Measurements from ENCODE around the gene NOX4.
"Not testable (repeated sequence)": the region's sequence is repeated elsewhere in the genome, so short reads cannot be mapped to it uniquely, and the experiment has no call there.

Gene NOX4

DNA sequence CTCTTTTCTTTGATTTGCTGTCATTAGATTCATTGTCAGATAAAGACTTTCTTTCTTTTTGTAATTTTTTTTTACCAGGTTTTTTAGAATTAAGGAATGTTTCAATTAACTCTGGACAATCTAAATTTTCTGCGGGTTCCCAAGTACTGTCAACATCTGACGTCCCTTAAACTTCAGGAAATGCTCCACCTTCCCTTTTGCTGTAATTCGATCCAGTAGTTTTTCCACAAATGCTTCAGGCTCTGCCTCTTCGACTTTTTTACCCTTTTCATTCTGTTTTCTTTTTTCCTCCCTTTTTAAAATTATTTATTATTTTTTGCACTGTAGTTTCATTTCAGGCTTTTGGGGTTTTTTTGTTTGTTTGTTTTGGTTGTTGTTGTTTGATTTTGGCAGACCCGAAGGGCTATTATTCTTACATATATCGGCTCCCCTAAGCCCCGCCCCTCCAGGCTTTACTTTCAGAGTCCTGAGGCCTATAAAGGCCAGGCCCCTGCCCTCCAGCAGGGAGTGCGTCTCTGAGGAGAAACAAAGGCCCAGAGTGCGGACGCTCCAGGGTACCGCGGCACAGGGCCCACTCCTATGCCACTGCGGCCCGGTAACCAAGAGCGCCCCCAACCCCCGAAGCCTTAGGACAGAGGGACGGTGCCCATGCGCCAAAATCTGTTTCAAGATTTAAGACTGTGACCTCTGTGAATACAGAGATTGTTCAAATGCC lies 197.1 kb downstream of the NOX4 start:
- no peak for DNase-seq

DNA sequence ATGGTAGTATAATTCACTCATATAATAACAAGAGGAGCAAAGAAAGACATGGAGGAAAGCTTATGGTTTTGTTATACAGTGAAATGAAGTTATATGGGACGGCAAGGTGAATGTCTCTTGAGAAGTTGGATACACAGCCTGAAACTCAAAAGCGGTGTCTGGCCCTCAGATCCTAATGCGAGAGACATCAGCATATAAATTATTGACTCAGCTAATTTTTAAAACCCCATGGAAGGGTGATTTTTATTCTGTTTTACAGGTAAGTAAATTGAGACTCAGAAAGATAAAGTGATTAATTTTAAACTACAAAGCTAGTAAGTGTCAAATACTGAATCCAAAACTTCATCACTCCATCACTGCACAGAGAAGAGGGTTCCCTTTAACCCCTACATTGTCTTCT lies 203.2 kb downstream of the NOX4 start:
- DNase-seq: not testable (repeated sequence)

DNA sequence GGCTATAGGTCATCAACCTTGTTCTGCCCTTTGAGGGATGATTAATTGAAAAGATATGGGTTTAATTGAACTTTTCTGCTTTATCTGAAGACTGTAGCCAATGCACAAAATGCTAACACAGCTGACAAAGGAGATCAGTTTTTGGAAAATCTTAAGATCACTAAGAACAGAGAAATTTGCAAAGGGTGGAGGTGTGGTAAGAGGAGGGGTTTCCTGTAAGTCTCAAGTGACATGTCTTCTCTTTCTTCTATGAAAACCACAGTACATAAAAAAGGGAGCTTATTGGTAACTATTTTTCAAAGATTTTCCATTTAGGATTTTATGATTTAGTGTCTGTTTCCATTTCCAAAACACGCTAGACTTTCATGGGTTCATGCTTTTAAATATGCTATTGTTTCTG lies 204.6 kb downstream of the NOX4 start:
- not testable (repeated sequence) for DNase-seq

DNA sequence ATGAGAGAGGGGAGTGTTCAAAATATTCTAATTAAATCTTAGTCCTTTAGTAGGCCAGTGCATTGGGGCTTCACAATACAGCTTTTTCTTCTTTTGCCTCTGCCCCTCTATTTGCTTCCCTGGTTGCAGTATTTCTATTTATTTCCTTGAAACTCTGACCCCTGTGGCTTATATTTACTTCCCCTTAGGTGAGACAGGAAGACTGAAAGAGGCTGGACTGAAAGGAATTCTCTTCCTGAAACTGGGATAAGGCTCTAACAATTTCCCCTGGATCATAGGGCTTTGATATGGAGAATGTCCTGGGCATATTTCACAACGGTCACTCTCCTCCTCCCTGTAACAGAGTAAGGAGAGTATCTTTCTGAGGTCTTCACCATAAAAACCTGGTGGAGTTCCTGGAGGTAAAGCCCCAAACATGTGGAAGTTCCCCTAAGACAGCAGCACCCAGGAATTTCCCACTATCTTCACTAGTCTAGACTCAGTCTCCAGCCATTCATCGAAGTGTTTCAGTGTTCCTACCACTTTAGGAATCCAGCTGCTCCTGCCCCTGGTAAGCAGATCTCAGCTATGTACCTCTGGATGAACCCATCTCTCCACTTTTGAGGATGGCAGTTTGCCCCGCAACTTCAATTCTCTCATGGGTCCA lies 210.0 kb downstream of the NOX4 start:
- DNase-seq: not testable (repeated sequence)

DNA sequence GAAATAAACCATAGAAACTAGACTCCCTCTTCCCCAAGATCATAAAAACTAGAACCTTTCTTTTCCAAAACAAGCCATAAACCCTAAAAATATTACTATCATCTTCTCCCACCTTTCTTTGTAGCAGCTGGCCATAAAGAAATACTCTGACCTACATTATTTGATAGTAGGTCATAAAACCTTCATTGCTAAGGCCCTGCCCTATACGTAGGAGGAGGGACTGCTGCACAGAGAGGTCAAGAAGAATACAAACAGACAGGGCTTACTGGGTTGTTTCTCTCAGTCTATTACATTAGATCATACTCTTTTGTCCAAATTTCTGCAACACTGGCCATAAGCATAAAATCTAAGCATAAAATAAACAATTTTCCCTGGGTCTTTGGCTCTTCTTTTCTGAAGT lies 212.0 kb downstream of the NOX4 start:
- DNase-seq: no peak

DNA sequence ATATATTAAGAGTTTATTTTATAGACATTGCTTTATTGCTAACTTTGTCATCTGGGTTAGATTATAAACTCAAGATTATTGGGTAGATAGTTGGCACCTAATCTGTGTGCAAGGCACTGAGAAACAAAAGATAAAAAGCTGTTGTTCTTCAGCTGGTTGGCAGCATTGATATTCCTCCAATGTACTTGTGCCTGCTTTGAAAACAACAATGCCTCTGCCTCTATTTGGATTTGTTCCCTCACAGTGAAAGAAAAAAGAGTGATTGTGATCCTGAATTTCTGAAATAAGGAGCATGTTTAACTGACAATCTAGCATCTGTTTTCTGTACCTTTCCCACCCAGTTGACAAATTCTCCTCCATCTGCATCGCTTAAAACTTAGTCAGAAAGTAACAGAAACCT lies 215.2 kb downstream of the NOX4 start:
- no peak for DNase-seq
